T-helper 2 cell treated with Interferon-gamma antibody and Interleukin-4, amounts not matched to agents 5 μg/mL and 100 μg/mL, for 36 hours (primary cell): ENCODE results near the gene BRIX1.

Experiments used
- DNase-seq: peaks from one replicate; pipeline ENCODE4 v3.0.0; 2021; ENCODE audit warnings: low spot score
- H3K27ac Mint-ChIP-seq: one replicate; pipeline ENCODE4 v1.8.0; 2021; ENCODE audit warnings: mild to moderate bottlenecking, mixed read lengths
- H3K27me3 Mint-ChIP-seq: one replicate; pipeline ENCODE4 v1.8.0; 2021; ENCODE audit warnings: low read depth, mixed read lengths
- H3K36me3 Mint-ChIP-seq: one replicate; pipeline ENCODE4 v1.8.0; 2021; ENCODE audit warnings: low read depth, mixed read lengths
- H3K4me1 Mint-ChIP-seq: one replicate; pipeline ENCODE4 v1.8.0; 2021; ENCODE audit warnings: low read depth, mixed read lengths
- H3K4me3 Mint-ChIP-seq: one replicate; pipeline ENCODE4 v1.8.0; 2022; ENCODE audit warnings: mild to moderate bottlenecking, moderate library complexity, mixed read lengths
- H3K9me3 Mint-ChIP-seq: one replicate; pipeline ENCODE4 v1.8.0; 2021; ENCODE audit warnings: mixed read lengths

BRIX1 gene, protein sequence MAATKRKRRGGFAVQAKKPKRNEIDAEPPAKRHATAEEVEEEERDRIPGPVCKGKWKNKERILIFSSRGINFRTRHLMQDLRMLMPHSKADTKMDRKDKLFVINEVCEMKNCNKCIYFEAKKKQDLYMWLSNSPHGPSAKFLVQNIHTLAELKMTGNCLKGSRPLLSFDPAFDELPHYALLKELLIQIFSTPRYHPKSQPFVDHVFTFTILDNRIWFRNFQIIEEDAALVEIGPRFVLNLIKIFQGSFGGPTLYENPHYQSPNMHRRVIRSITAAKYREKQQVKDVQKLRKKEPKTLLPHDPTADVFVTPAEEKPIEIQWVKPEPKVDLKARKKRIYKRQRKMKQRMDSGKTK

DNA sequence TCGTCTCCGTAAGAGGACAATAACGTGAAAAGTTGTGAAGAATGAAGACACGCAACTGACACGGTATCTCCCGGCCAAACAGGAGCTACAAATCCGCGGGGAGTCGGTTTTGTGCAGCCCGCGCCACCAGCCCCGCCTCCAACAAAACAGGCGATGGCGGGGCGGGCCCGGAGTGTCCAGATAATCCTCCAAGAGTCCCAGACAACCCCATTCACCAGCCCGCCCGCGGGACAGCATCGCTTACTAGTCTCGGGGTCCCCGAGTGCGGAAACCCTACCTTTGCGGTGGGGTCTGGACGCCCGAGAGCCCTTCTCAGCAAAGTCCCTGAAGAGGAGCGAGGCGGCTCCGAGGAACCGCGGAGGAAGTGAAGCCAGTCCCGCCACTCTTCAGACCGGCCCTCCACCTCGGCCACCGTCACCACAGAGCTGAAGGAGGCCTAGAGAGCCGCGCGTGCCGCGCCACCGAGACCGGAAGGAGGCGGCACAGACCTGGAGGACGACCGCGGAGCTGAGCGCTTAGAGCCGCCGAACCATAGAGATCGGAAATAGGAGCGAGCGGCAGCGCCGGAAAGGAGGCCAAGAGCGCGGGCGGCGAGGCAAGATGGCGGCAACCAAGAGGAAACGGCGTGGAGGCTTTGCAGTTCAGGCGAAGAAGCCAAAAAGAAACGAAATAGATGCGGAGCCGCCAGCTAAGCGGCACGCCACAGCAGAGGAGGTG lies at the start of gene BRIX1, which contains the start of gene RAD1:
BRIX1 (plus strand) TSS at position 573 of the 717 bp plus-strand sequence; CDS start at position 601, 28 bp downstream.
RAD1 (minus strand) TSS at position 366 of the 717 bp plus-strand sequence. CDS start 612 bp downstream, outside the sequence.
- H3K27ac Mint-ChIP-seq, result no peak within 1 kb of the TSS
- H3K4me3 Mint-ChIP-seq, result no peak within 1 kb of the TSS
- H3K36me3 Mint-ChIP-seq, result peaks cover 33% of the 10 kb centered on the region
- peaks cover 22% of the 10 kb centered on the region for H3K4me1 Mint-ChIP-seq
- no peaks in the 10 kb centered on the region for H3K27me3 Mint-ChIP-seq
- DNase-seq, result peak; percentile 97
- no peaks in the 10 kb centered on the region for H3K9me3 Mint-ChIP-seq

DNA sequence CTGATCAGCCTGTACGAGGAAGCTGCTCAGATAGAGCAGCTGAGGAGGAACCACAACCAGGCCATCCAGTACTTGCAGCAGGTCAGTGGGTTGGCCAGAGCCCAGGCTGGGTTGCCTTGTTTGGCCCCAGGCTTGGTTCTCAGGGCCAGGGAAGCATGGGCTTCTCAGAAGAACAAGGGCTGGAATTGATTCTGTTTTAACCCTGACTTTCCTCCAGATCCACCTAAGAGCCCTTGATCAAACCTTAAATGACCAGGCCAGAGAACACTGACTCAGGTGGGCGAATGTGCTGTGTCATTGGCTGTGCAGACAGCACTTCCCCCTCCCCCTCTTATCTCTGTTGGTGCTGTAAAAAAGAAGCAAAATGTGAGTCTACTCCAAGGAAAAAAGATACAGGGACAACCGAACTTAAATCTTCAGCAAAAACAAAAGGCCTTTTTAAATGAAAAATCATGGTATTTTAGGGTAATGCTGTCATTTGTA lies 48.5 kb upstream of the BRIX1 start:
- H3K4me3 Mint-ChIP-seq, result no peak overlapping the region
- H3K27me3 Mint-ChIP-seq, result no peaks in the 10 kb centered on the region
- H3K36me3 Mint-ChIP-seq, result no peaks in the 10 kb centered on the region
- no peaks in the 10 kb centered on the region for H3K4me1 Mint-ChIP-seq
- no peaks in the 10 kb centered on the region for H3K9me3 Mint-ChIP-seq
- DNase-seq, result no peak
- H3K27ac Mint-ChIP-seq, result no peak overlapping the region

DNA sequence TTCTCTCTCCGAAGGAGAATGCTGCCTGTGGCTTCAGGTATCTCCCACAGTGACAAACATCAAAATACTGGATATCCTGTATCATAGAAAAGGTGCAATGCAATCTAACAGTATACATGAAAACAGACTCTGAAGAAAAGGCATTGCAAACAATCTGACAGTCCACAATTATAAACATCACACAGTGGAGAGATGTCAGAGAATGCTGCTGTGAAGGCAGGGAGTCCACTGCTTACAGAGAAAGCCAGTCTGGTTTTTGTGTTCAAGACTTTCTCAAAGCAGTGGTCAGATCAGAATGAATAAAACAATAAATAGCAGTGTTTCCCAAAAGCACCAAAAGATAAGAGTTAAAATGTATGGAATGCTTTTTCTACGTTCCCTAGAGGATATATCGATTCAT lies 47.9 kb upstream of the BRIX1 start:
- Mint-ChIP-seq H3K4me1 (no peaks in the 10 kb centered on the region), H3K4me3 (no peak overlapping the region), H3K36me3 (no peaks in the 10 kb centered on the region), H3K27me3 (no peaks in the 10 kb centered on the region), H3K9me3 (no peaks in the 10 kb centered on the region), H3K27ac (no peak overlapping the region)
- DNase-seq, result no peak

DNA sequence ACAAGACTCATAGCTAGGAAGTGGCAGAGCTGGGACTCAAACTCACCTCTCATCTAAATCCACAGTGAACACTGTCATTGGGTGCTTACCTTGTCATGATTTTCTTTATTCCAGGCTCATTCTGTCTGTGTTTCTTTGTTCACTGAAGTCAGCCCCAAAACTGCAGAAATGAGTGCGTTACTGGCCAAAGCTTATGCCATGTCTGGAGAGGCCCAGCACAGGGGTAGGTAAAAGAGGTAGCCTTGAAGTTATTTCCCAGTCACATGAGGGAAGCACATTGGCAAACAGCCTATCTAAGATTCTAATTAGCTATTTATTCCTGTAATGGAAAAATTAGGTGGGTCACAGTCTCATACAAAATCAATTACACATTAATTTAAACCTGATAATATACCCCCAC lies 46.7 kb upstream of the BRIX1 start:
- Mint-ChIP-seq H3K4me1 (no peaks in the 10 kb centered on the region), H3K27me3 (peaks cover 6% of the 10 kb centered on the region), H3K36me3 (no peaks in the 10 kb centered on the region), H3K4me3 (no peak overlapping the region), H3K9me3 (no peaks in the 10 kb centered on the region), H3K27ac (no peak overlapping the region)
- DNase-seq, result no peak

DNA sequence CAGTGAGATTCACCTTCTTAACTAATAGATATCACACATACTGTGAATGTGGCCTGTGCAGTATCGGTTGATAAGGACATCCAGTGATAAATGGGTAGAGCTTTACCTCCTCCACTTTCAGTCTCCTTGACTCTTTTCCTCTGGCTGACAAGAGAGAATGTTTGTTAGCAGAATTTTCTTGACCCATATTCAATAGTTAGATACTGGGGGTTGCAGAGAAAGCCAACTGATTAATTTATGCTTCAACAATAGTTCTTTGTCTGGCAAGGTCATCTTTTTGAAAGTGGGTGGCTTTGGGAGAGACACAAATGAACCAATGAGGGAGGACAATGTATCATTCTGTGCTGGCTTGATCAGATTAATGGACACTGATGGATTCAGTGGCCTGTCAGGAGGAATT lies 46.3 kb upstream of the BRIX1 start:
- Mint-ChIP-seq H3K4me3 (no peak overlapping the region), H3K36me3 (no peaks in the 10 kb centered on the region), H3K4me1 (no peaks in the 10 kb centered on the region), H3K27me3 (peaks cover 9% of the 10 kb centered on the region), H3K9me3 (no peaks in the 10 kb centered on the region), H3K27ac (no peak overlapping the region)
- DNase-seq, result no peak

DNA sequence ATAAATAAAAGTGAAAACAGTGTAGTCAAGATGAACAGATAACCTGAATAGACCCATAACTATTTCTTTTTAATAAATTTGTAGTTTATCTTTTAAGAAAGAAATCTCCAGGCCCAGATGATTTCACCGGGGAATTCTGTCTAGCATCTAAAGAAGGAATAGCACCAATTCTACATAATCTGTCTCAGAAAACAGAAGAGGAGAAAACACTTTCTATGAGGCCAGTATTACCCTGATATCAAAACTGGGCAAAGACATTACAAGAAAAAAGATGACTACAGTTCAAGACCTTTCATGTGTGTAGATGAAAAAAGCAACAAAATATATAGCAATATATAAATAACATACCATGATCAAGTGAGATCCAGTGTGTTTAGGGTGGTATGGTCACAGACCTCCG lies 45.1 kb upstream of the BRIX1 start:
- Mint-ChIP-seq H3K27me3 (peaks cover 10% of the 10 kb centered on the region), H3K27ac (no peak overlapping the region), H3K9me3 (no peaks in the 10 kb centered on the region), H3K4me1 (no peaks in the 10 kb centered on the region), H3K36me3 (no peaks in the 10 kb centered on the region), H3K4me3 (no peak overlapping the region)
- DNase-seq, result no peak

DNA sequence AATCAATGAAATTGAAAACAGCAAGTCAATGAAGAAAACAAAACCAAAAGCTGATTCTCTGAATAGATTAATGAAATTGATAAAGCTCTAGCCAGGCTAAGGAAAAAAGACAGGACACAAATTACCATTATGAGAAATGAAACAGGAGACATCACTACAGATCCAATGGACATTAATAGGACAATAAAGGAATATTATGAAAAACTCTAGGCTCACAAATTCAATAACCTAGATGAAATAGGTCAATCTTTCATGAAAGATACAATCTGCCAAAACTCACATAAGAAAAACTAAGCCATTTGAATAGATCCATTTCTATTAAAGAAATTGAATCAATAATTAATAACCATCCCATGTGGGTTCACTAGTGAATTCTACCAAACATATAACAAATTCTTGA lies 39.2 kb upstream of the BRIX1 start:
- H3K27ac Mint-ChIP-seq, result no peak overlapping the region
- H3K9me3 Mint-ChIP-seq, result peaks cover 8% of the 10 kb centered on the region
- DNase-seq, result no peak
- no peak overlapping the region for H3K4me3 Mint-ChIP-seq
- no peaks in the 10 kb centered on the region for H3K36me3 Mint-ChIP-seq
- H3K27me3 Mint-ChIP-seq, result peaks cover 13% of the 10 kb centered on the region
- H3K4me1 Mint-ChIP-seq, result no peaks in the 10 kb centered on the region

DNA sequence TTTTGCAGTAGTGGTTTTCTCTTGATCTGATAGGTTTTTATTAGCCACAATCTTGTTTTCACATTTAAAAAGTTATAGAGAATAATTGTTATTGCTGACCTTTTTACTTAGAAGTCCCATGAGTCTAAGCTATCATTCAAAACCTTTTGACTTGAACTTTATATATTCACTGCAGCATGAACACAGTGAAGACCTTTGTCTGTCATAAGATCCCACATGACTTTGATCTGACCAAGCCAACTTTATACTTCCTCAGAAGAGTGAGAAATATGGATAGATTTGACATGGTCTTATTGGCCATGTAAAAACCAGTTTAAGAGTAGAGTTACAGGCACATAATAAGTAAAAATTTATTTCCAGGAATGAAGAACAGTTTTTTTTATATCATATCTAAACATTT lies 34.3 kb upstream of the BRIX1 start:
- Mint-ChIP-seq H3K4me1 (no peaks in the 10 kb centered on the region), H3K27ac (no peak overlapping the region), H3K36me3 (no peaks in the 10 kb centered on the region), H3K4me3 (no peak overlapping the region), H3K9me3 (peaks cover 2% of the 10 kb centered on the region), H3K27me3 (peaks cover 7% of the 10 kb centered on the region)
- DNase-seq, result no peak

DNA sequence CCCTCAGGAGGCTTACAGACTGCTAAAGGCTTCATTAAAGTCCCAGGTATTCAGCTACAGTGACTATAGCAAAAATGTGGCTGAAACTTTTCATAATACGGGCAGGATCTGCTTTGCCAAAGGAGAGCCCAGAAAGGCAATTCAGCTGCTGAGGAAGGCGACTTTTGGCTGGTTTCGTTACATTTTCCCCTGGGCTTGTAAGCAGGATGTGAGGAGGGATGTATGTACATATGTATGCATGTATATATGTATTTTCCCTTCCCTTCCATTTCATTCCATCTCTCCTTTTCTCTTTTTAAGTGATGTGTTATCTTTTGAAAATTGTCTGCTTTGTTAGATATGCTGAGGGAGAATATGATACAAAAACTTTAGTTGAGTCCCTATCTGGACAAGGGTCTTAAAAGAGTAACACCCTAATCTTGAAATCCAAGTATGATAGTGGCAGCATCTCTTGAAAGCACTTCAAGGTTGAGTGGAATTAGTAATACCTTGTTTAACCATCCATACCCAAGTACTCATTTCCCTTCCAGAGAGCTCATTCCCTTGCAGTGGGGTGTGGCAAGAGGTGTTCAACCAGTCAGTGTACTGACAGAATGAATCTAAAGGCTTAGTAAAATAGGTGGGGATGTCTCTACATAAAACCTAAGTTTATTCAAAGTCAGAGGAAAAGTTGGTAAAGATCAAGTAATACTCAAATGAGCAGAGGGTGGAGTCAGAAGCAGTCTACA lies 29.0 kb upstream of the BRIX1 start:
- H3K4me3 Mint-ChIP-seq, result no peak overlapping the region
- H3K4me1 Mint-ChIP-seq, result no peaks in the 10 kb centered on the region
- no peaks in the 10 kb centered on the region for H3K9me3 Mint-ChIP-seq
- no peak overlapping the region for H3K27ac Mint-ChIP-seq
- no peak for DNase-seq
- peaks cover 7% of the 10 kb centered on the region for H3K27me3 Mint-ChIP-seq
- H3K36me3 Mint-ChIP-seq, result no peaks in the 10 kb centered on the region

DNA sequence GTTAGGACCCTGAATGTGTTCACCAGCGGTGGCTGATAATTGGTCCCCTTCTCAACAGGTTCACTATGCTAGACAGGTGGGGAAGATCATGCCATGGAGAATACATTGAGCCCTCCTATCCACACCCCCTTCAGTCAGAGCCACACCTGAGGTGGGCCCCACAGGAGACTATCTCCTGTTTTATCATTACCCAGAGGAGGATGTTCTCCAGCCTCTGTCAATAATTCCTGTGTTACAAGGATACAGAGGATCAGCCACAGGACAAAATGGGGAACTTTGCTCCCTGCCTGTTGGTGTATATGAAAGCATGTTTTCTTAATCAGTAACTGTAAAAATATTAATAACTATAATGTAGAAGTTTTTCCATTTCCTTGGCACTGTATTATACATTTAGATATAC lies 26.1 kb upstream of the BRIX1 start:
- no peaks in the 10 kb centered on the region for H3K9me3 Mint-ChIP-seq
- H3K4me3 Mint-ChIP-seq, result no peak overlapping the region
- no peaks in the 10 kb centered on the region for H3K4me1 Mint-ChIP-seq
- no peaks in the 10 kb centered on the region for H3K27me3 Mint-ChIP-seq
- H3K36me3 Mint-ChIP-seq, result no peaks in the 10 kb centered on the region
- H3K27ac Mint-ChIP-seq, result no peak overlapping the region
- DNase-seq, result no peak

DNA sequence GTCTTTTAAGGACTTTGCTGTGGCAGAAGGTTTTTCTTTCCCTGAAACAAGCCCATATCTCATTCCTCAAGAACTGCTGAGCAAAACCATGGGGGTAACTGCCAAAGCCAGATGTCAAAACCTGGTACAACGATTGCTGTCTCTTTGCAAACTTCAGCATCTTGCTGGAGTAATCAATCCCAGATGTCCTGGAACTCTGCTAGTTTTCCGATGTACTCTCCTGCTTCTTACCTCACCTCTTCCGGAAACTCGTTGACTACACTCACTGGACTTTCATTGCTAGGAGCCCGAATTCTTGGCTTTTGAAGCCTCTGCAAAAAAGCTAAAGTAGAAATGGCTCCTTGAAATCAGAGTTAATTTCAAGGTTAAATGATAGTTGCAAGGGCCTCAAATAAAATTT lies 23.5 kb upstream of the BRIX1 start:
- H3K36me3 Mint-ChIP-seq, result no peaks in the 10 kb centered on the region
- H3K4me3 Mint-ChIP-seq, result no peak overlapping the region
- H3K4me1 Mint-ChIP-seq, result no peaks in the 10 kb centered on the region
- no peaks in the 10 kb centered on the region for H3K9me3 Mint-ChIP-seq
- no peak overlapping the region for H3K27ac Mint-ChIP-seq
- H3K27me3 Mint-ChIP-seq, result no peaks in the 10 kb centered on the region
- DNase-seq, result no peak

DNA sequence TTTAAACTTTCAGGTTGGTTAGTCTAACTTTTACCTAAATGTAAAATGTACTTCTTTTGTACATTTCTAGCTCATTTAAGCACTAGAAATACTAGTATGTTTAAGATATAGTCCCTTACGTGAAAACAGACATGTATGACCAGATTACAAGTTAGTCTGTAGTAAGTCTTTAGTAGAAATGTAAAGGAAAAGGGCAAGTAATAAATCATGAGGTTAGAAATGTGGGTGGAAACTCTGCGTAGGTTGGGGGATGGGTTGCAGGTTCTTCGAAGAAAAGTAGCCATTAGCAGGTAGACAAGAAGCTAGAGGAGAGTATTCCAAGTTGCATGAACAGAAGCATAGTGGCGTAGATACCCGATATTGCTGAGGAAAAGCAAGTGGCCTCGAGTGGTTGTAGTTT lies 23.1 kb upstream of the BRIX1 start:
- Mint-ChIP-seq H3K4me3 (no peak overlapping the region), H3K9me3 (no peaks in the 10 kb centered on the region), H3K36me3 (no peaks in the 10 kb centered on the region), H3K27ac (no peak overlapping the region), H3K27me3 (no peaks in the 10 kb centered on the region), H3K4me1 (no peaks in the 10 kb centered on the region)
- DNase-seq, result no peak

DNA sequence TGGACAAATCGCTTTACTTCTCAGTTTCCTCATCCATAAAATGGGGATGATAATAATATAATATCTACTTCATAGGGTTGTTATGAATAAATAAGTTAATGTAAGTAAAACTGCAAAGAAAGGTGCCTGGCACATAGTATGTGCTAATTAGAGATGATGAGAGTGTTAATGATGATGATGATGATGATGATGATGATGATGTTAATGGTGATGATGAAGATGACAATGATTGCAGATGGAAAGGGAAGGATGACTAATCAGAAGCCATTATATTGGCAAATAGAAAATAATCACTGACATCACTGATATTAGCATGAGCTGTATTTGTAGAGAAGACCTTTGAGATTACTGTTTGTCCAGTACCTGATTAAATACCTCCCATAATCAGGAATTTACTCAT lies 20.8 kb upstream of the BRIX1 start:
- no peaks in the 10 kb centered on the region for H3K36me3 Mint-ChIP-seq
- no peaks in the 10 kb centered on the region for H3K4me1 Mint-ChIP-seq
- no peak overlapping the region for H3K27ac Mint-ChIP-seq
- H3K27me3 Mint-ChIP-seq, result no peaks in the 10 kb centered on the region
- H3K4me3 Mint-ChIP-seq, result no peak overlapping the region
- DNase-seq, result no peak
- H3K9me3 Mint-ChIP-seq, result no peaks in the 10 kb centered on the region
